ENCODE data around the gene CAMTA1. TPM values are rescaled to one million over a fixed set of nuclear protein-coding genes. Genes with fewer than 3 reads are reported as not detected.

Gene CAMTA1
- polyA plus RNA-seq, 4 donors: 89.3 to 98.2 (median 92.9) TPM

- no peak for DNase-seq (ENCODE audit: low read depth in 4 of 4, low spot score in 3 of 4)
Observed at GRCh38 chr1:7263021-7263960, 478.0 kb downstream of the CAMTA1 start.

GRCh38 chr1:7264101-7264500 is 478.8 kb downstream of the CAMTA1 start:
- DNase-seq (ENCODE audit: low read depth in 4 of 4, low spot score in 3 of 4): no peak

DNA sequence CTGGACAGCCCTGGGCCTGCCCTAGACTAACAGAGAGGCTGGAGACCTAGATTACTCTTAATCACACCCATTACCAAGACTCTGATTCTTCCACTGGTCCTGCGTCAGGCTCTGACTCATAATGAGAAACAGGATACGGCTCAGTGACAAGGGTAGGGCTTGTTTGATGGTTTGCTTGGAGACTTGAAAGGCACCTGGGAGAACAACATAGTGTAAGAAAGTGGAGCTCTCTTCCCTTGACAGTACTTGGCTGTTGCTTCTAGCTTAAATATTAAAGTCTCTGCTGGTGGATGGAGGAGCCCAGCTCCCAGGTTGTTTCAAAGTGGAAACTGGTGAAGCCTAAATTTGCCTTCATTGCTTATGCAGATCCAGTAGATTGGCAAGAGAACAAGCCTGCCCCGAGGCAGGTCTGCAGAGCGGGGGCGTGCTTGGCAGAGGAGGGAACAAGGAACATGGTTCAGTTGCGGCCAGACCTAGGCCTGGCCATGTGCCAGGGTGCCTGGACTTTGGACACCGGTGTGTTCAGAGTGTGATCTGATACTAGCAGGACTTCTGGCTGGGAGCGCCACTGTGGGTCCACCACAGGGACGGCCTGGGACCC is 480.6 kb downstream of the CAMTA1 start:
- DNase-seq (ENCODE audit: low read depth in 4 of 4, low spot score in 3 of 4): peak; percentile 20 to 38 (median 24)

DNA sequence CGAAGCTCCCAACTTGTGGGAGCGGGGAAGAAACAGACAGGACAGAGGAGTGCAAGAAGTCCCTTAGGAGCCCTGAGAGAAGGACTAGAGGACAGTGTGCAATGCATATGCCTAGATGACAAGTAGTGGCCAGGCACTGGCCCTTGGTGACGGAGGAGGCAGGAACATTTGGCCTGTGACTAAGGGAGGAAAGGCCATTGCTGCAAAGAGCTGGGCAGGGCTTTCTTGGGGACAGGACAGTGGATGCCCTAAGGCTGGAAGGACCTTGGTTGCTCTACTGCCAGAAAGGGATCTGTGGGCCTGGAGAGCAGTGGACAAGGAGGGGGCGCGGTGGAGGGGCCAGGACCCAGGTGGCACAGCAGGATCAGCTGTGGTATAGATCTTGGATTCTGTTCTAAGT is 481.3 kb downstream of the CAMTA1 start:
- no peak for DNase-seq (ENCODE audit: low read depth in 4 of 4, low spot score in 3 of 4)

GRCh38 chr1:7267493-7267892 is 482.2 kb downstream of the CAMTA1 start:
- DNase-seq (ENCODE audit: low read depth in 4 of 4, low spot score in 3 of 4): no peak

- DNase-seq (ENCODE audit: low read depth in 4 of 4, low spot score in 3 of 4): no peak
Observed at GRCh38 chr1:7268983-7269382, 483.7 kb downstream of the CAMTA1 start.

DNA sequence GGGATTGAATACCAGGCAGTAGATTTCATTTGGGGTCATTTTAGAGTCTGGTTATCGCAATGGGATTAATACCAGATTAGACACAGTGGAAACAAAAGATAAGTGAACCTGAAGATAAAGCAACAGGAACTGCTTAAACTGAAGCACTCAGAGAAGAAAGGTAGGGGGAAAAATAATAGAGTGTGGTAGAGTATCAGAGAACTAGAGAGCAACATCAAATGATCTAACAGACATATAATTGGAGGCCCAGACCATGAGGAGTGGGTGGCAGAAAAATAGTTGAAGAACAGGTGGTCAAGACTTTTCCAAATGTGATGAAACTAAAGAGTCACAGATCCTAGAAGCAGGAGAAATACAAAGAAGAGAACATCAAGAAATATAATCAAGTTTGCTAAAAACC is 484.3 kb downstream of the CAMTA1 start:
- no peak for DNase-seq (ENCODE audit: low read depth in 4 of 4, low spot score in 3 of 4)

DNA sequence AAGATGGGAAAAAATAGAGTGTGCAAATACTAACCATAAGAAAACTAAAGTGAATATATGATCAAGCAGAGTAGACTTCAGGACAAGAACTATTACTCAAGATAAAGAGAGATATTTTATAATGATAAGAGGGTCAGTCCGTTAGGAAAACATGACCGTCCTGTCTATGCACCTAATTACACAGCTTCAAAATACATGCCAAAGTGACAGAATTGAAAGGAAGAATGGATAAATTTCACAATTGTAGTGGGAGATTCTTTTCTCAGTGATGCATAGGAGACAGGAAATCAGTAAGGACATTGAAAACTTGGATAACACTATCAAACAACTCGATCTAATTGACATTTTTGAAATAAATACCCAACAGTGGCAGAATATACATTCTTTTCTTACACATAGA is 489.0 kb downstream of the CAMTA1 start:
- no peak for DNase-seq (ENCODE audit: low read depth in 4 of 4, low spot score in 3 of 4)

GRCh38 chr1:7278045-7278444 is 492.8 kb downstream of the CAMTA1 start:
- DNase-seq (ENCODE audit: low read depth in 4 of 4, low spot score in 3 of 4): no peak

GRCh38 chr1:7278827-7279765 is 493.8 kb downstream of the CAMTA1 start:
- no peak for DNase-seq (ENCODE audit: low read depth in 4 of 4, low spot score in 3 of 4)

- DNase-seq (ENCODE audit: low read depth in 4 of 4, low spot score in 3 of 4): no peak
Observed at GRCh38 chr1:7279769-7280168, 494.5 kb downstream of the CAMTA1 start.

GRCh38 chr1:7280347-7280960 is 495.2 kb downstream of the CAMTA1 start:
- no peak for DNase-seq (ENCODE audit: low read depth in 4 of 4, low spot score in 3 of 4)

GRCh38 chr1:7281821-7282220 is 496.6 kb downstream of the CAMTA1 start:
- DNase-seq (ENCODE audit: low read depth in 4 of 4, low spot score in 3 of 4): no peak

- DNase-seq (ENCODE audit: low read depth in 4 of 4, low spot score in 3 of 4): no peak
Observed at GRCh38 chr1:7284839-7285435, 499.7 kb downstream of the CAMTA1 start.

DNA sequence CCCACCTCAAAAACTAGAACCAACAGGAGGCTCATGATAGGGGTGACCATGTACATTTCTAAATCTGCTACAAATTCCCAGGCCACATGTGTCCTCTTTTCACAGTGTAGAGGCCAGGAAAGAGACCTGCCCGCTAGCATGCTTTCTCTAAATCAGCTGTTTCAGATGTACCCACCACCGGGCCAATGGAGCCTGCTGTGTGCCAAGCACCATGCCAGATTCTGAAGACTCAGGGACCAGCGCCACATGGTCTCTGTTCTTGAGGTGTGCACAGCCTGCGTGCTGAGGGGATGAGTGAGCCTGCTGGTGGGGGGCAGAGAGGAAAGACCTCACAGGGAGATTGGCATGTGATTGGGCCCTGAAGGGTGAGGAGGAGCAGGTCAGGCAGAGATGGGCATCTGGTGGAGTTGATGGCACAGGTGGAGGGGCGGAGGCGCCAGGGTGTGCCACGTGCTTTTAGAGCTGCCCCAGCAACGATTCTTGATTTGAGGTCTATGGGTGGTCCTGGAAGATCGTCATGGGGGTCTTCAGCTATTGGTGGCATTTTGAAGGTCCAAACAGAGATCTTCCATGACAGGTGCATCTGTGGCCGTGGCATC is 500.7 kb downstream of the CAMTA1 start:
- no peak for DNase-seq (ENCODE audit: low read depth in 4 of 4, low spot score in 3 of 4)

GRCh38 chr1:7287013-7287412 is 501.8 kb downstream of the CAMTA1 start:
- DNase-seq (ENCODE audit: low read depth in 4 of 4, low spot score in 3 of 4): no peak

- DNase-seq (ENCODE audit: low read depth in 4 of 4, low spot score in 3 of 4): no peak
Observed at GRCh38 chr1:7288992-7289391, 503.7 kb downstream of the CAMTA1 start.

DNA sequence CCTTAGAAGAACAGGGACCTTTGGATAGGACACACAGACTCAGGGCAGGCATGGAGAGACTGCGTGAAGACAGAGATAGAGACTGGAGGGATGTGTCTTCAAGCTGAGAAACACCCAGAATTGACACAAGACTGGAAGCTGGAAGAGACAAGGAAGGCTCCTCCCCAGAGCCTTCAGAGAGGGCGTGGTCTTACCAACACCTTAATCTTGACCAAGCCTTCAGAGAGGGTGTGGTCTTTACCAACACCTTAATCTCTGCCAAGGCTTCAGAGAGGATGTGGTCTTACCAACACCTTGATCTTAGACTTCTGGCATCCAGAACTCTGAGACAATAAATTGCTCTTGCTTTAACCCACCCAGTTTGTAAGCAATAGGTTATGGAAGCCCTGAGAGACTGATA is 504.4 kb downstream of the CAMTA1 start:
- no peak for DNase-seq (ENCODE audit: low read depth in 4 of 4, low spot score in 3 of 4)

Measured in right renal pelvis (tissue), 4 donors.